ENCODE results near the gene GPR84. TPM values are rescaled to one million over a fixed set of nuclear protein-coding genes. Genes with fewer than 3 reads are reported as not detected.
A peak's percentile ranks its signal among the peaks of the same experiment; 100 is the strongest.

Gene GPR84
- total RNA-seq, 1 experiment from 2014 or later: not detected

DNA sequence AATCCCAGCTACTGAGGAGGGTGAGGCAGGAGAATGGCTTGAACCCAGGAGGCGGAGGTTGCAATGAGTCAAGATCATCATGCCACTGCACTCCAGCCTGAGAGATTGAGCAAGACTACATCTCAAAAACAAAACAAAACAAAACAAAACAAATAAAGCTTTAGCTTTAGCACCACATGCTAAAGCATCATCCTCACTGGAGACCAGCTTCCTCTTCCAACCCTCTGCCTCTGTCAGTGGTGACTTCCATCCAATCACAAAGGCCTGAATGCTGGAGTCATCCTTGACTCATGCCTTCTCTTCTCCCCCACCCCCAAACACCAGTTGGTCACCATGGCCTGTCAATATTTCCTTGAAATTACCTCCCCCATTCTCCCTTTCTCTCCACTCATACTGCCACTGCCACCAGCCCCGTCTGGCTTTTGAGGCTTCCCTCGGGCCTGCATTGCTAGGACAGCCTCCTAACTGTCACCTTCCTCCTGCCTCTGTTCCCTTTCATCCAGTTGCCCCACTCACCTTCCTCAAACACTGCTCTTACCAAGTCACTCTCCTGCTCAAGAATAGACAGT, 18.8 kb upstream of the GPR84 start:
- intact Hi-C loops (cut with micrococcal nuclease; ENCODE audit: unreplicated experiment): no loop called here
- TF ChIP-seq, protein P1, sequence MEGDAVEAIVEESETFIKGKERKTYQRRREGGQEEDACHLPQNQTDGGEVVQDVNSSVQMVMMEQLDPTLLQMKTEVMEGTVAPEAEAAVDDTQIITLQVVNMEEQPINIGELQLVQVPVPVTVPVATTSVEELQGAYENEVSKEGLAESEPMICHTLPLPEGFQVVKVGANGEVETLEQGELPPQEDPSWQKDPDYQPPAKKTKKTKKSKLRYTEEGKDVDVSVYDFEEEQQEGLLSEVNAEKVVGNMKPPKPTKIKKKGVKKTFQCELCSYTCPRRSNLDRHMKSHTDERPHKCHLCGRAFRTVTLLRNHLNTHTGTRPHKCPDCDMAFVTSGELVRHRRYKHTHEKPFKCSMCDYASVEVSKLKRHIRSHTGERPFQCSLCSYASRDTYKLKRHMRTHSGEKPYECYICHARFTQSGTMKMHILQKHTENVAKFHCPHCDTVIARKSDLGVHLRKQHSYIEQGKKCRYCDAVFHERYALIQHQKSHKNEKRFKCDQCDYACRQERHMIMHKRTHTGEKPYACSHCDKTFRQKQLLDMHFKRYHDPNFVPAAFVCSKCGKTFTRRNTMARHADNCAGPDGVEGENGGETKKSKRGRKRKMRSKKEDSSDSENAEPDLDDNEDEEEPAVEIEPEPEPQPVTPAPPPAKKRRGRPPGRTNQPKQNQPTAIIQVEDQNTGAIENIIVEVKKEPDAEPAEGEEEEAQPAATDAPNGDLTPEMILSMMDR (IDR thresholded peaks at IDR 0.05; ENCODE audit: insufficient read depth in 1 of 2, low read depth in 1 of 2, low read length in 1 of 2, severe bottlenecking in 1 of 2, unreplicated experiment in 1 of 2): no peak
- H3K4me1 Mint-ChIP-seq (ENCODE audit: low read depth, unreplicated experiment): peaks cover 9% of the 10 kb centered on the region

DNA sequence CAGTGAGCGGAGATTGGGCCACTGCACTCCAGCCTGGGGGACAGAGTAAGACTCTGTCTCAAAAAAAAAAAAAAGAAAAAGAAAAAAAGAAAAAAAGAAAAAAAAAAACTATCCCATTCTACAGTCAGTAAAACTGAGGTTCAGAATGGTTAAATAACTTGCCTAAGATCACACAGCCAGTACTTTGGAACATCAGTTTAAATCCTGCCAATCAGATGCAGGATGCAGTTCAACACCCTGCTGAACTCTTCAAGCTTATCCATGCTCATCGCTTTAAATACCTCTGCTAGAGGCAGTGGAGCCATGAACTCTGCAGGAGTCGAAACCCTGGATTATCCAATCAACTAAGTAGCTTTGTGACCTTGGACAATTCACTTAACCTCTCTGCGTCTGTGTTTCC, 16.9 kb upstream of the GPR84 start:
- no peaks in the 10 kb centered on the region for H3K36me3 ChIP-seq (ENCODE audit: control insufficient read depth, insufficient read depth, low read length)
- BruUV-seq (replicated peaks): no TSS peak
- Mint-ChIP-seq H3K9me3 (ENCODE audit: unreplicated experiment) (no peaks in the 10 kb centered on the region), H3K27me3 (ENCODE audit: insufficient read depth, unreplicated experiment) (no peaks in the 10 kb centered on the region), H3K27ac (ENCODE audit: unreplicated experiment) (no peak overlapping the region), H3K4me3 (ENCODE audit: unreplicated experiment) (no peak overlapping the region), H3K4me1 (ENCODE audit: low read depth, unreplicated experiment) (no peaks in the 10 kb centered on the region), H3K36me3 (ENCODE audit: insufficient read depth, unreplicated experiment) (peaks cover 4% of the 10 kb centered on the region)
- no peaks in the 10 kb centered on the region for H3K27me3 ChIP-seq (replicated peaks; ENCODE audit: control insufficient read depth, insufficient read depth, low read length)
- no peak overlapping the region for H3K4me3 ChIP-seq (ENCODE audit: low read depth, low read length)
- ChIA-PET POLR2A (no interaction called here), CTCF (interaction anchor here (1.1 to 1.5 kb wide), 2 partner anchors 18 to 58 kb away, joined by 3 to 4 read pairs; no protein-coding TSS in a partner anchor)
- no peak for DNase-seq
- intact Hi-C loops (cut with micrococcal nuclease; ENCODE audit: unreplicated experiment): no loop called here
- H3K4me1 ChIP-seq: no peaks in the 10 kb centered on the region
- TF ChIP-seq, protein P1 (IDR thresholded peaks at IDR 0.05; ENCODE audit: insufficient read depth in 1 of 2, low read depth in 1 of 2, low read length in 1 of 2, severe bottlenecking in 1 of 2, unreplicated experiment in 1 of 2): no peak
- no peaks in the 10 kb centered on the region for H3K9me3 ChIP-seq

More for the DNA sequence above, 18.8 kb upstream of the GPR84 start:
- Mint-ChIP-seq H3K4me3 (ENCODE audit: unreplicated experiment) (no peak overlapping the region), H3K27me3 (ENCODE audit: insufficient read depth, unreplicated experiment) (no peaks in the 10 kb centered on the region), H3K27ac (ENCODE audit: unreplicated experiment) (no peak overlapping the region), H3K36me3 (ENCODE audit: insufficient read depth, unreplicated experiment) (peaks cover 12% of the 10 kb centered on the region), H3K9me3 (ENCODE audit: unreplicated experiment) (no peaks in the 10 kb centered on the region)
- no peaks in the 10 kb centered on the region for H3K36me3 ChIP-seq (ENCODE audit: control insufficient read depth, insufficient read depth, low read length)
- ChIA-PET POLR2A (no interaction called here), CTCF (interaction anchor here (0.7 kb wide), 1 partner anchor 164 kb away, joined by 3 read pairs; no protein-coding TSS in a partner anchor)
- no peak overlapping the region for H3K4me3 ChIP-seq (ENCODE audit: low read depth, low read length)
- BruUV-seq (replicated peaks): no TSS peak
- peaks cover 14% of the 10 kb centered on the region for H3K4me1 ChIP-seq
- no peaks in the 10 kb centered on the region for H3K9me3 ChIP-seq
- H3K27me3 ChIP-seq (replicated peaks; ENCODE audit: control insufficient read depth, insufficient read depth, low read length): no peaks in the 10 kb centered on the region
- DNase-seq: no peak

DNA sequence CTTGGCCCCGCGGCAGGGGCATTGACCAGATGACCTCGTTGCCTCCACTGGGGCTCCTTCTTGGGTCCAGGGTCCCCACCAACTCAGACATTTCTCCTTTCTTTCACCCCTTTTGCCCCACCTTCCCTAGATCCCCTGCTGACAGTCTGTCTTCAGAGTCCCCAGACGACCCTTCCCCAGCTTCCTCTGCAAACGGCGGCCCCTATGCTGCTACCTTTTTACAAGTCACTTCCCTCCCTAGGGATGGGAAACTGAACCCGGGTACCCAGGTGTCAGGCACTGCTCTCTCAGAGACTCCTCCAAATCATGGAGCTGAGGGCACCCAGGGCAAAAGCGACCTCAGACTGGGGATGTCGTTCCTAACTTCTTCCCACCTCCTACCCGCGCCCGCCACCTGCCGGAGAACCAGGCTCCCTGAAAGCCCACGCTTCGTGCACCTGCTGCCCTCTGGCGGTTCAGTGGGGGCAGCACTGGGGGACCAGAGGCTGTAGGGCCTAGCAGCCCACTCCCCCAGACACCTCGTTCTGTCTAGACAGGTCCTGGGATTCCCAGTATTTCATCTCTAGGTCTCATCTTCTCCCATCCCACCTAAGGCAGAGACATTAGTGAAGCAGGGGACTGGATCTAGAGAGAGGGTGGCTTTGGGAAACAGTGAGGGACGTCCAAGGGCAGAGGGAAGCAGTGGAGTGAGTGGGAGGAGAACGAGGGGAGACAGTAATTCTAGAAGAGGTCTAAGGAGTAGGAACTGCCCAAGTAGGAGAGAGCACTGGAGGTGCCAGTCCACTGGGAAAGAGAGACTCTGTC, 15.3 kb upstream of the GPR84 start:
- CTCF ChIA-PET: interaction anchor here (0.6 to 2.9 kb wide), 20 partner anchors 8 to 165 kb away, joined by 3 to 28 read pairs (median 5); partner anchors contain the start of genes CBX5, COPZ1 and HNRNPA1
- Mint-ChIP-seq H3K27ac (ENCODE audit: unreplicated experiment) (no peak overlapping the region), H3K9me3 (ENCODE audit: unreplicated experiment) (no peaks in the 10 kb centered on the region), H3K4me1 (ENCODE audit: low read depth, unreplicated experiment) (no peaks in the 10 kb centered on the region), H3K36me3 (ENCODE audit: insufficient read depth, unreplicated experiment) (peaks cover 4% of the 10 kb centered on the region), H3K27me3 (ENCODE audit: insufficient read depth, unreplicated experiment) (no peaks in the 10 kb centered on the region), H3K4me3 (ENCODE audit: unreplicated experiment) (peak overlapping the region; percentile 81)
- TF ChIP-seq, protein P1 (IDR thresholded peaks at IDR 0.05; ENCODE audit: insufficient read depth in 1 of 2, low read depth in 1 of 2, low read length in 1 of 2, severe bottlenecking in 1 of 2, unreplicated experiment in 1 of 2): peak; percentile 99 to 100
- BruUV-seq (replicated peaks): no TSS peak
- H3K36me3 ChIP-seq (ENCODE audit: control insufficient read depth, insufficient read depth, low read length): no peaks in the 10 kb centered on the region
- peak; percentile 89 to 95 for DNase-seq
- H3K9me3 ChIP-seq: no peaks in the 10 kb centered on the region
- intact Hi-C loops (cut with micrococcal nuclease; ENCODE audit: unreplicated experiment): loop anchor here (1.0 kb wide), 2 partner anchors 8 to 12 kb away; no protein-coding TSS in a partner anchor
- H3K4me1 ChIP-seq: no peaks in the 10 kb centered on the region
- H3K4me3 ChIP-seq (ENCODE audit: low read depth, low read length): peak overlapping the region; percentile 39
- POLR2A ChIA-PET: interaction anchor here (0.6 to 1.6 kb wide), 2 partner anchors 100 to 344 kb away, joined by 3 to 8 read pairs; partner anchors contain the start of genes CBX5 and HNRNPA1
- H3K27me3 ChIP-seq (replicated peaks; ENCODE audit: control insufficient read depth, insufficient read depth, low read length): no peaks in the 10 kb centered on the region
